ENCODE results near the gene LRRFIP1.

DNA sequence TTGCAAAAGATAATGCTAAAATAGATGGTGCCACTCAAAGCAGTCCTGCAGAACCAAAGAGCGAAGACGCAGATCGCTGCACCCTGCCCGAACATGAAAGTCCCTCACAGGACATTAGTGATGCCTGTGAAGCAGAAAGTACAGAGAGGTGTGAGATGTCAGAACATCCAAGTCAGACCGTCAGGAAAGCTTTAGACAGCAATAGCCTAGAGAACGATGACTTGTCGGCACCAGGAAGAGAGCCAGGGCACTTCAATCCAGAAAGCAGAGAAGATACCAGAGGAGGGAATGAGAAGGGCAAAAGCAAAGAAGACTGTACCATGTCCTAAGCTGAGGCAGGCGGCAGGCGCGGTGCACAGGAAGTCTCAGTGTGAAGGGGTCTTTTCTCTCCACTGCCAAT lies 136.4 kb downstream of the LRRFIP1 start:
- TF ChIP-seq POLR2AphosphoS5 (IDR thresholded peaks at IDR 0.05) (no peak), POLR2A (IDR thresholded peaks at IDR 0.05) (no peak)
- TF ChIP-seq, protein P1, sequence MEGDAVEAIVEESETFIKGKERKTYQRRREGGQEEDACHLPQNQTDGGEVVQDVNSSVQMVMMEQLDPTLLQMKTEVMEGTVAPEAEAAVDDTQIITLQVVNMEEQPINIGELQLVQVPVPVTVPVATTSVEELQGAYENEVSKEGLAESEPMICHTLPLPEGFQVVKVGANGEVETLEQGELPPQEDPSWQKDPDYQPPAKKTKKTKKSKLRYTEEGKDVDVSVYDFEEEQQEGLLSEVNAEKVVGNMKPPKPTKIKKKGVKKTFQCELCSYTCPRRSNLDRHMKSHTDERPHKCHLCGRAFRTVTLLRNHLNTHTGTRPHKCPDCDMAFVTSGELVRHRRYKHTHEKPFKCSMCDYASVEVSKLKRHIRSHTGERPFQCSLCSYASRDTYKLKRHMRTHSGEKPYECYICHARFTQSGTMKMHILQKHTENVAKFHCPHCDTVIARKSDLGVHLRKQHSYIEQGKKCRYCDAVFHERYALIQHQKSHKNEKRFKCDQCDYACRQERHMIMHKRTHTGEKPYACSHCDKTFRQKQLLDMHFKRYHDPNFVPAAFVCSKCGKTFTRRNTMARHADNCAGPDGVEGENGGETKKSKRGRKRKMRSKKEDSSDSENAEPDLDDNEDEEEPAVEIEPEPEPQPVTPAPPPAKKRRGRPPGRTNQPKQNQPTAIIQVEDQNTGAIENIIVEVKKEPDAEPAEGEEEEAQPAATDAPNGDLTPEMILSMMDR (IDR thresholded peaks at IDR 0.05): no peak

Data from prostate gland (tissue), 2 donors.